K562 (cell line): ENCODE results near the gene PTCRA. TPM values are rescaled to one million over a fixed set of nuclear protein-coding genes. Genes with fewer than 3 reads are reported as not detected.

Experiments
- ATAC-seq: fragments of 200-7000 bp; cut with Tn5 transposase; 3 replicates; pipeline ENCODE4 v1.9.1; 2020; ENCODE audit warnings: moderate library complexity
- BruUV-seq: library from RNA; stranded (reverse); fragments of 400-500 nt; replicated peaks from 2 replicates; lab custom pipeline; 2021; lab: Mats Ljungman, UMichigan
- CTCF ChIA-PET: fragments of 300-600 bp; formaldehyde crosslinking; extraction: SDS; loops from one replicate; lab custom pipeline; 2021; ENCODE audit warnings: low intra/inter-chr PET ratio; lab: Yijun Ruan, JAX
- POLR2A ChIA-PET: fragments of 300-600, 350-650 bp; sonication (Branson Sonifier 250); formaldehyde crosslinking; extraction: SDS; loops from one replicate; lab custom pipeline; 2021; ENCODE audit warnings: antibody characterized with exemption, inconsistent platforms; lab: Yijun Ruan, JAX
- DNase-seq, 4 experiments: peaks; one replicate each; pipeline versions ENCODE4 v3.0.0 to v3.0.0-alpha.2; 2011 to 2018; ENCODE audit warnings: low spot score in 3 of 4, mixed read lengths in 3 of 4; ENCODE audit errors: extremely low read depth in 1 of 4
- FAIRE-seq: peaks from 2 replicates; lab custom pipeline; 2011; peaks lifted over from hg19 to GRCh38; lab: Jason Lieb, UNC
- H2AFZ ChIP-seq: 2 replicates; pipeline ENCODE4 v1.6.0; 2011; ENCODE audit warnings: low read depth, low read length, control low read depth, inconsistent platforms
- H3K27ac ChIP-seq: fragments of 200-600 bp; 3 replicates; pipeline ENCODE4 v1.8.0; 2011; ENCODE audit warnings: low read depth, mild to moderate bottlenecking, control low read depth, inconsistent platforms, low read length, moderate library complexity, mixed read lengths; ENCODE audit errors: extremely low read depth
- H3K27me3 ChIP-seq, 2 experiments: fragments of 300-600 bp in 1 of 2; 2 replicates in 1 of 2; 3 replicates in 1 of 2; pipeline versions ENCODE4 v1.6.0 to v1.8.0; 2011; ENCODE audit warnings: inconsistent platforms in 2 of 2, low read length in 2 of 2, mild to moderate bottlenecking in 1 of 2, mixed read lengths in 1 of 2, moderate library complexity in 1 of 2; ENCODE audit not compliant: control insufficient read depth in 2 of 2, insufficient read depth in 2 of 2
- H3K36me3 ChIP-seq: fragments of 300-600 bp; 3 replicates; pipeline ENCODE4 v1.8.0; 2011; ENCODE audit warnings: mild to moderate bottlenecking, low read length, inconsistent platforms; ENCODE audit not compliant: control insufficient read depth, insufficient read depth
- H3K4me1 ChIP-seq, 2 experiments: fragments of 200-600 bp in 1 of 2; replicated peaks in 1 of 2; 2 replicates in 1 of 2; 3 replicates in 1 of 2; pipeline versions ENCODE4 v1.5.1 to v1.8.0; 2011; ENCODE audit warnings: inconsistent platforms in 2 of 2, low read length in 2 of 2, mild to moderate bottlenecking in 1 of 2, mixed read lengths in 1 of 2, moderate library complexity in 1 of 2; ENCODE audit not compliant: control insufficient read depth in 2 of 2, insufficient read depth in 2 of 2
- H3K4me2 ChIP-seq: 2 replicates; pipeline ENCODE4 v1.6.1; 2011; ENCODE audit warnings: low read length, control low read depth, inconsistent platforms, mixed read lengths; ENCODE audit not compliant: insufficient read depth
- H3K4me3 ChIP-seq: fragments of 200-600 bp; sonication (generic), shearing (Covaris generic); 2 replicates; pipeline ENCODE4 v1.5.1; 2016; ENCODE audit warnings: control low read depth, inconsistent platforms
- H3K79me2 ChIP-seq: fragments of 200-600 bp; 3 replicates; pipeline ENCODE4 v1.8.0; 2011; ENCODE audit warnings: low read length, inconsistent platforms; ENCODE audit not compliant: control insufficient read depth, insufficient read depth
- H3K9ac ChIP-seq, 2 experiments: 2 replicates each; pipeline versions ENCODE4 v1.6.0 to v1.6.1; 2011; ENCODE audit warnings: low read depth in 2 of 2, low read length in 2 of 2, control low read depth in 1 of 2, inconsistent platforms in 1 of 2, mild to moderate bottlenecking in 1 of 2, mixed read lengths in 1 of 2; ENCODE audit not compliant: insufficient read depth in 1 of 2
- H3K9me1 ChIP-seq: one replicate; pipeline ENCODE4 v1.6.0; 2011; ENCODE audit warnings: inconsistent platforms, mild to moderate bottlenecking, low read length, moderate library complexity; ENCODE audit not compliant: control insufficient read depth, insufficient read depth
- H3K9me3 ChIP-seq: replicated peaks from 2 replicates; pipeline ENCODE4 v1.5.1; 2011; ENCODE audit warnings: low read depth, low read length, inconsistent platforms; ENCODE audit not compliant: control insufficient read depth, insufficient read depth
- H4K20me1 ChIP-seq: replicated peaks from 2 replicates; pipeline ENCODE4 v1.6.1; 2011; ENCODE audit warnings: low read length, inconsistent platforms, mixed read lengths; ENCODE audit not compliant: control insufficient read depth, insufficient read depth
- CHD7 ChIP-seq: fragments of 200-600 bp; sonication (generic); IDR thresholded peaks from one replicate; pipeline ENCODE4 v1.6.1; 2012; ENCODE audit warnings: mild to moderate bottlenecking, low read depth, low read length, inconsistent platforms
- CREB5 ChIP-seq: fragments of 250-450 bp; sonication (Bioruptor Pico); IDR thresholded peaks from 2 replicates; pipeline ENCODE4 v1.5.0; 2020; ENCODE audit warnings: mild to moderate bottlenecking
- HOXB6 ChIP-seq: fragments of 250-450 bp; sonication (Bioruptor Pico); IDR thresholded peaks from 2 replicates; pipeline ENCODE4 v1.5.1; 2022; ENCODE audit warnings: mild to moderate bottlenecking, borderline replicate concordance
- MEF2D ChIP-seq: conservative IDR thresholded peaks from 2 replicates; pipeline ENCODE4 v1.6.1; 2016; ENCODE audit warnings: low read depth, missing genetic modification characterization, missing compliant biosample characterization
- POLR3G ChIP-seq: IDR thresholded peaks from 2 replicates; pipeline ENCODE4 v1.6.1; 2011; ENCODE audit not compliant: insufficient read length, insufficient replicate concordance; ENCODE audit errors: extremely low read depth
- SAFB ChIP-seq: fragments of 200-400 bp; formaldehyde crosslinking; IDR thresholded peaks from 2 replicates; pipeline ENCODE4 v1.6.1; 2017; ENCODE audit warnings: low read depth, low read length, borderline replicate concordance
- STAT5A ChIP-seq: IDR thresholded peaks from 2 replicates; pipeline ENCODE4 v1.6.1; 2012; ENCODE audit warnings: low read length, inconsistent platforms, borderline replicate concordance
- ZFX ChIP-seq: sonication (generic); formaldehyde crosslinking; IDR thresholded peaks from 2 replicates; pipeline ENCODE4 v1.8.0; 2022; ENCODE audit warnings: mild to moderate bottlenecking, missing genetic modification reagents, moderate library complexity
- WGBS: fragments of 100-300 bp; shearing (Covaris generic); methylation state at CpG from one replicate; pipeline ENCODE4 v1.1.6; 2016; ENCODE audit warnings: low coverage, mixed read lengths; ENCODE audit not compliant: insufficient coverage; ENCODE audit errors: missing lambda C conversion rate; 5-methylcytosine and 5-hydroxymethylcytosine counted together
- in situ Hi-C: fragments of 300-500 bp; cut with MboI; formaldehyde crosslinking; loops from 4 replicates; pipeline ENCODE4 v1.15.0; 2018; ENCODE audit warnings: inconsistent platforms, mixed read lengths
- intact Hi-C: fragments of 100-400 bp; cut with micrococcal nuclease; formaldehyde crosslinking; loops from 2 replicates; pipeline ENCODE4 v1.14.2; 2022
- polyA plus RNA-seq, 8 experiments: library from polyadenylated mRNA; depleted of rRNA in 4 of 8; stranded (reverse) in 5 of 8; unstranded in 3 of 8; fragments of >200 nt; fragmentation: Nextera tagmentation in 2 of 8; fragmentation: Illumina TruSeq in 1 of 8; extraction: Ambion mirVana in 2 of 8; extraction: Trizol in 1 of 8; gene quantifications; 2 replicates each; pipeline versions ENCODE4 v1.2.1 to v1.2.3, GENCODE V29; 2011 to 2014; ENCODE audit warnings: inconsistent platforms in 1 of 8, missing spikeins in 1 of 8
- total RNA-seq, 7 experiments: library from RNA; depleted of rRNA in 6 of 7; stranded (reverse); fragments of >200 nt in 6 of 7; fragmentation: Illumina TruSeq in 2 of 7; extraction: Trizol in 2 of 7; gene quantifications; 2 replicates each; pipeline versions ENCODE4 v1.2.1 to v1.2.3, GENCODE V29; 2011 to 2021; ENCODE audit warnings: low replicate concordance in 1 of 7

Gene PTCRA
- total and polyA plus RNA-seq, 9 of the 15 experiments (the other 6 are each of a cell fraction or from before 2014, with no cell fraction given) = 0.21 TPM; not detected in 8

- Histone ChIP-seq H3K4me1 (peaks cover 0 to 14% of the 10 kb centered on the region in 2 experiments; a peak in 2 of 5 replicates), H3K9ac (no peak overlapping the region; a peak in 1 of 4 replicates), H3K36me3 (peaks cover 20% of the 10 kb centered on the region; the same call in 1 of the 3 replicates), H3K27ac (no peak overlapping the region), H3K79me2 (no peaks in the 10 kb centered on the region), H2AFZ (no peak overlapping the region), H3K9me1 (no peaks in the 10 kb centered on the region), H3K4me2 (no peak overlapping the region), H3K9me3 (no peaks in the 10 kb centered on the region), H4K20me1 (no peaks in the 10 kb centered on the region), H3K27me3 (no peaks in the 10 kb centered on the region), H3K4me3 (no peak overlapping the region)
- CTCF ChIA-PET = no interaction called here
- FAIRE-seq = no peak
- ATAC-seq = no peak
- no TSS peak for BruUV-seq
- DNase-seq = no peak
- WGBS = 75% methylated on average over 15 of the region's 15 CpGs
- intact Hi-C loops = loop anchor here (5.0 kb wide), 1 partner anchor 59 kb away; no protein-coding TSS in a partner anchor
- in situ Hi-C loops = no loop called here
- POLR2A ChIA-PET = interaction anchor here (0.6 kb wide), 1 partner anchor 10 kb away, joined by 3 read pairs; no protein-coding TSS in a partner anchor
- TF ChIP-seq ZFX (CRISPR knock-in tag) (no peak), HOXB6 (no peak), CHD7 (no peak), STAT5A (no peak), CREB5 (CRISPR knock-in tag) (no peak), MEF2D (tag) (no peak), SAFB (no peak), POLR3G (no peak)
Measured at GRCh38 chr6:42961020-42961470, 45.2 kb downstream of the PTCRA start.
